LNCaP clone FGC (cell line): Measurements from ENCODE around the gene GCSAML.

Source experiments
- DNase-seq: peaks from one replicate; pipeline ENCODE4 v3.0.0-alpha.2; 2011; ENCODE audit warnings: low read depth
- H3K4me3 ChIP-seq: 2 replicates; pipeline ENCODE4 v1.5.1; 2011; ENCODE audit warnings: mild to moderate bottlenecking, low read depth, low read length, control low read depth
- TF ChIP-seq, protein P1 (sequence below): IDR thresholded peaks from 2 replicates; pipeline ENCODE4 v1.5.1; 2012; ENCODE audit warnings: mild to moderate bottlenecking; ENCODE audit not compliant: control insufficient read depth, insufficient read depth; ENCODE audit errors: extremely low read depth

Gene GCSAML

DNA sequence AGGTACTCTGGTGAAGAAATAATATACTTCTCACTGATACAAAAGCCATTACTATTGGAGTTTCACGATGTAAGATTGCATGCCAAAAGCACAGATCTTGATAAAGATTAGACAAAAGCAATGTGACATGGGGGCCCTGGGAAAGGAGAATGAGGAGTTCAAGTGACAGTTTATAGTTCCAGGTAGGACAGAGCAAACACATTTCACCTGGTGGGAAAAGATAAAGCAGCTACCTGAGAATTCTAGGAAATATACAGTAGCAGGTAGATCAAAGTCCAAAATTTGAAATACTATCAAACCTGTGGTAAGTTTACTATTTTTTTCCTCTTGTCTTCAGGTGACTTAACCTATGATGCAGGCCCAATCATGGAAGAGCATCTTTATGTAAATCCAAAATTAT is 64.5 kb downstream of the GCSAML start:
- TF ChIP-seq, protein P1, sequence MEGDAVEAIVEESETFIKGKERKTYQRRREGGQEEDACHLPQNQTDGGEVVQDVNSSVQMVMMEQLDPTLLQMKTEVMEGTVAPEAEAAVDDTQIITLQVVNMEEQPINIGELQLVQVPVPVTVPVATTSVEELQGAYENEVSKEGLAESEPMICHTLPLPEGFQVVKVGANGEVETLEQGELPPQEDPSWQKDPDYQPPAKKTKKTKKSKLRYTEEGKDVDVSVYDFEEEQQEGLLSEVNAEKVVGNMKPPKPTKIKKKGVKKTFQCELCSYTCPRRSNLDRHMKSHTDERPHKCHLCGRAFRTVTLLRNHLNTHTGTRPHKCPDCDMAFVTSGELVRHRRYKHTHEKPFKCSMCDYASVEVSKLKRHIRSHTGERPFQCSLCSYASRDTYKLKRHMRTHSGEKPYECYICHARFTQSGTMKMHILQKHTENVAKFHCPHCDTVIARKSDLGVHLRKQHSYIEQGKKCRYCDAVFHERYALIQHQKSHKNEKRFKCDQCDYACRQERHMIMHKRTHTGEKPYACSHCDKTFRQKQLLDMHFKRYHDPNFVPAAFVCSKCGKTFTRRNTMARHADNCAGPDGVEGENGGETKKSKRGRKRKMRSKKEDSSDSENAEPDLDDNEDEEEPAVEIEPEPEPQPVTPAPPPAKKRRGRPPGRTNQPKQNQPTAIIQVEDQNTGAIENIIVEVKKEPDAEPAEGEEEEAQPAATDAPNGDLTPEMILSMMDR: no peak
- no peak for DNase-seq
- no peak overlapping the region for H3K4me3 ChIP-seq

DNA sequence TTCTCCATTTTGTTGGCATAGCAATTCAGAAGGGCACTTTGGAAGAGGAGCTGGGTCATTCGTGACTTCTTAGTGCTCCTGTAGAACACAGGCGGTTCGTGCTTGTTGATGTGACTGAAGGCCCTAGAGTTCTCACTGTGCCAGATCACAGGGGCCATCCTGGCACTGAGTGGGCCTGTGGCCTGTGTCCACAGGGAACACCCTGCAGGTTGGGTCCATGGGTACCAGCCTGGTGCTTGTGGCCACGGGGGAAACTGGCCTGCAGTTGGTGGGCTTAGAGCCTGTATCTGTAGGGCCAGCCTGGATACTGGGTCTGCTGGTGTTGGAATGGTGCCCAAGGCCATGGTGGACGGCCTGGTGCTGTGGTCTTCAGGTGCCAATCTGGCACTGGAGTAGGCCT is 65.7 kb downstream of the GCSAML start:
- TF ChIP-seq, protein P1: no peak
- H3K4me3 ChIP-seq: no peak overlapping the region
- DNase-seq: no peak
